LNCaP clone FGC (cell line): ENCODE measurements around the gene NT5DC1.
A peak's percentile ranks its signal among the peaks of the same experiment; 100 is the strongest.

Experiments
- DNase-seq: peaks from one replicate; pipeline ENCODE4 v3.0.0-alpha.2; 2011; ENCODE audit warnings: low read depth
- H3K4me3 ChIP-seq: 2 replicates; pipeline ENCODE4 v1.5.1; 2011; ENCODE audit warnings: mild to moderate bottlenecking, low read depth, low read length, control low read depth
- TF ChIP-seq, protein P1 (sequence below): IDR thresholded peaks from 2 replicates; pipeline ENCODE4 v1.5.1; 2012; ENCODE audit warnings: mild to moderate bottlenecking; ENCODE audit not compliant: control insufficient read depth, insufficient read depth; ENCODE audit errors: extremely low read depth

The NT5DC1 gene

DNA sequence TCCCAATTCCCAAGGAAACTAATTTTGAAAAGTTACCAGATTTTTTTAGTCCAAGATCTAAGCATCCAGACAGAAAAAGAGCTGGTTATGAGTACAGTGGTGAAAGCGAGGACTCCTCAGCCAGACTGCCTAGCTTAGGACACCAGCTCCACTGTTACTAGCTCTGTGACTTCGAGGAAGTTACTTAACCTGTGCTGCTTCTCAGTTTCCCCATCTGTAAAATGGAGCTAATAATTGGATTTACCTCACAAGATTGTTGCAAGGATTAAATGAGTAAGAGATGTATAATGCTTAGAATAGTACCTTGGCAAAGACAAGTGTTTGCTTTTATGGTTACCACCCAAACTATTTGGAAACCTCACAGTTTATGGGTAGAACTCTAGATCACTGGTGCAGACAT is 1.1 kb downstream of the NT5DC1 start:
- no peak for DNase-seq
- TF ChIP-seq, protein P1, sequence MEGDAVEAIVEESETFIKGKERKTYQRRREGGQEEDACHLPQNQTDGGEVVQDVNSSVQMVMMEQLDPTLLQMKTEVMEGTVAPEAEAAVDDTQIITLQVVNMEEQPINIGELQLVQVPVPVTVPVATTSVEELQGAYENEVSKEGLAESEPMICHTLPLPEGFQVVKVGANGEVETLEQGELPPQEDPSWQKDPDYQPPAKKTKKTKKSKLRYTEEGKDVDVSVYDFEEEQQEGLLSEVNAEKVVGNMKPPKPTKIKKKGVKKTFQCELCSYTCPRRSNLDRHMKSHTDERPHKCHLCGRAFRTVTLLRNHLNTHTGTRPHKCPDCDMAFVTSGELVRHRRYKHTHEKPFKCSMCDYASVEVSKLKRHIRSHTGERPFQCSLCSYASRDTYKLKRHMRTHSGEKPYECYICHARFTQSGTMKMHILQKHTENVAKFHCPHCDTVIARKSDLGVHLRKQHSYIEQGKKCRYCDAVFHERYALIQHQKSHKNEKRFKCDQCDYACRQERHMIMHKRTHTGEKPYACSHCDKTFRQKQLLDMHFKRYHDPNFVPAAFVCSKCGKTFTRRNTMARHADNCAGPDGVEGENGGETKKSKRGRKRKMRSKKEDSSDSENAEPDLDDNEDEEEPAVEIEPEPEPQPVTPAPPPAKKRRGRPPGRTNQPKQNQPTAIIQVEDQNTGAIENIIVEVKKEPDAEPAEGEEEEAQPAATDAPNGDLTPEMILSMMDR: no peak
- peak overlapping the region; percentile 72 for H3K4me3 ChIP-seq

DNA sequence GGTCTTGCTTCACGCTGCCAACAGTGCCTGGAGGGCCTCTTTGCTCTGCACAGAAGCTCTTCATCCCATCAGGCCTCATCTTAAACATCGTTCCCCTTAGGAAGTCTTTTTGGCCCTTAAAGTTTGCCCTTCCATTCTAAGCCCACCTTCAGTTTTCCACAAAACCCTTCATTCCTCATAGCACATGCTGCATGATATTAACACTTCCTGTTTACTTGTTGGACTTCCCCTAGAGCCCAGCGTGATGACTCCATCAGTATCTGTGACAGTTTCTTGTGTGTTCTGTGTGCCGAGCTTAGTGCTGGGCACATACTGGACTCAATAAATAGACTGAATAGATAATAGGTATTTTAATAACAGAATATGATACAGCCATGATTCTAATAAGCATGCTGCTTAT is 2.2 kb downstream of the NT5DC1 start:
- H3K4me3 ChIP-seq: no peak overlapping the region
- no peak for DNase-seq

DNA sequence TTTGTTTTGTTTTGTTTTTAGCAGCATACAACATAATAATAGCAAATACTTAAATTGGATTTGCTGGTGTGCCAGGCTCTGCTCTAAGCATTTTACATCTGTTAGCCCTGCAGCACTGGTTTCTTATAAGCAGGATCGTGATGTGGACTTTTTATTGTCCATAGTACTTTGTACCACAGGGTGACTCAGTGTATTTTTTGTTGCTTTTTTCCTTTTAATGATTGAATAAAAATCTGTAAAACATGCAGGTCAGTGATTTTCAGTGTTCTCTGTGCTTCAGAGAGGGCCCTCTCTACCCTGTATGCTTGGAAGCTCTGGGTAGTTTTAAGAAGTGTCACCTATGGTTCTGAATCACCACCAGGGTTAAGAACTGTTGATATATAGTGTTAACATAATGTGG is 4.0 kb downstream of the NT5DC1 start:
- TF ChIP-seq, protein P1: no peak
- no peak for DNase-seq
- no peak overlapping the region for H3K4me3 ChIP-seq

More for the DNA sequence above, 2.2 kb downstream of the NT5DC1 start:
- TF ChIP-seq, protein P1: no peak

DNA sequence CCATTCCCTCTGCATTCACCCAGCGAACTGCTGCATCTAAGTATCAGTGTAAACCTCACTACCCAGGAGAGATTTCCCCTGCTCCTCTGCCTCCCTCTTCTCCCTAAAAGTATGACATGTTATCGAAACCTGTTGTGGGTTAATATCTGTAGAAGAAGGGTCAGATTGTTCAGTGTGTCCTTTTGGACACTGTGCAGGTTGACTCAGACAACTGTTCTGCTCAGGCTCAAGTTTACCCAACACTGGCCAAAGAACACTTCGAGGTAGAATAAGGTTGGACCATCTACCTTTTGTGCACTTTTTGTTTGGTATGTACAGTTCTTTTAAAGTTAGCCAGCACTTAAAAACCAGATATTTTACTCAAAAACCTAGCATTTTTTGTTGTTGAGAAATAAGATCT is 4.6 kb downstream of the NT5DC1 start:
- DNase-seq: no peak
- TF ChIP-seq, protein P1: no peak
- H3K4me3 ChIP-seq: no peak overlapping the region

DNA sequence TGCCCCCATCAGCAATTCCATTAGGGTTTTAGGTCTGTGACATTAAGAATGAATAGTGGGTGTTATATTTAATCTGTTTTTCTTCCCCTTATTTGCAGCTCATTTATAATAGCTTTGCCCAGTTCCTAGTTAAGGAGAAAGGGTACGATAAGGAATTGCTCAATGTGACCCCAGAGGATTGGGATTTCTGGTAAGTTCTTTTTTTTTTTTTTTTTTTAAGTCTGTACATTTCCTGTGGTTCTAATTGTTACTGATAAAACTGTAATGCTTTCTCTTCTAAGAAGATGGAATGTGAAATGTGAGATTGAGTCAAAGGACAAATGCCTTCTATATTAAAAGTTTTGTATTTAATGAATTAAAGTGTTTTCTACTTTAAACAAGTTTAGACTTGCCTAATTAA is 5.5 kb downstream of the NT5DC1 start:
- TF ChIP-seq, protein P1: no peak
- DNase-seq: no peak
- H3K4me3 ChIP-seq: no peak overlapping the region

DNA sequence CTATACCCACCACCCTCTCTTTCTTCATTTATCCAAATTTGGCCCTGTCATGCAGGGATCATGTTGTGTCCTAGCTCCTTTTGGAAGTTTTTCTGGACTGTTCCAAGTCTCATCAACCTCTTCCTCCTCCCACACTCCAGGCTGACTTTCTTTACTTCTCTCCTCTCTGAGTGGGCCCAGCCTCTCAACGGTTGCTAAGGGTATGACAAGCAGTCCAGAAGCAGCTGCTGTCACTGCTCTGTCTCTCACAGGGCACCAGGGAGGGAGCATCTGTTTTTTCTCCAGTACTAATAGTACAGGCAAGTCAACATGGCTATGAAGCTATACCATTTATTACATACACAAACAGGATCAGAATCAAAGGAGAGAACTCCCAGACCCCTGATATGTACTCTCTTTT is 8.2 kb downstream of the NT5DC1 start:
- no peak overlapping the region for H3K4me3 ChIP-seq
- DNase-seq: no peak
- TF ChIP-seq, protein P1: no peak
